Vagina (tissue), 2 donors: ENCODE results near the gene FAM50B. TPM values are rescaled to one million over a fixed set of nuclear protein-coding genes. Genes with fewer than 3 reads are reported as not detected.

ENCODE experiments used
- DNase-seq, 2 donors: peaks; one replicate each; pipeline ENCODE4 v3.0.0-alpha.2; 2017; ENCODE audit errors: extremely low spot score in 2 of 2
- H3K27ac ChIP-seq: fragments of 200-600 bp; sonication (generic); one replicate; pipeline ENCODE4 v1.5.1; 2019
- H3K27me3 ChIP-seq: fragments of 200-600 bp; sonication (generic); one replicate; pipeline ENCODE4 v1.5.1; 2019
- H3K36me3 ChIP-seq, 2 donors: fragments of 200-600 bp; sonication (generic); one replicate each; pipeline ENCODE4 v1.5.1; 2017 to 2019
- H3K4me1 ChIP-seq: fragments of 200-600 bp; sonication (generic); one replicate; pipeline ENCODE4 v1.5.1; 2019
- H3K4me3 ChIP-seq, 2 donors: fragments of 200-600 bp; sonication (generic); 1 replicate in 1 of 2; 2 replicates in 1 of 2; pipeline ENCODE4 v1.5.1; 2016 to 2019
- H3K9me3 ChIP-seq: fragments of 200-600 bp; sonication (generic); one replicate; pipeline ENCODE4 v1.5.1; 2019
- POLR2A ChIP-seq, 2 donors: fragments of 450-650 bp; IDR thresholded peaks; one replicate each; pipeline ENCODE4 v1.6.1; 2017; ENCODE audit warnings: antibody characterized with exemption in 2 of 2, mild to moderate bottlenecking in 2 of 2, moderate library complexity in 2 of 2
- POLR2AphosphoS5 ChIP-seq, 2 donors: sonication (generic); formaldehyde crosslinking; IDR thresholded peaks; one replicate each; pipeline ENCODE4 v1.9.0; 2017; ENCODE audit warnings: antibody characterized with exemption in 2 of 2, mild to moderate bottlenecking in 2 of 2, low read depth in 1 of 2; ENCODE audit not compliant: insufficient read depth in 1 of 2
- intact Hi-C: fragments of 100-400 bp; cut with DNase I; formaldehyde crosslinking; loops from one replicate; pipeline ENCODE4 v1.15.1; 2023
- total RNA-seq: library from RNA; depleted of rRNA; stranded (reverse); fragments of >200 nt; gene quantifications from one replicate; pipeline ENCODE4 v1.2.3, GENCODE V29; 2016
- TF ChIP-seq, protein P1 (sequence below), 3 experiments: fragments of 450-650 bp in 2 of 3; fragments of 200-600 bp in 1 of 3; sonication (generic) in 1 of 3; IDR thresholded peaks; one replicate each; pipeline ENCODE4 v1.5.1; 2017 to 2019; ENCODE audit warnings: antibody characterized with exemption in 3 of 3, mild to moderate bottlenecking in 2 of 3, moderate library complexity in 2 of 3

The FAM50B gene
- total RNA-seq, 1 donor from 2014 or later, result 4.9 TPM

DNA sequence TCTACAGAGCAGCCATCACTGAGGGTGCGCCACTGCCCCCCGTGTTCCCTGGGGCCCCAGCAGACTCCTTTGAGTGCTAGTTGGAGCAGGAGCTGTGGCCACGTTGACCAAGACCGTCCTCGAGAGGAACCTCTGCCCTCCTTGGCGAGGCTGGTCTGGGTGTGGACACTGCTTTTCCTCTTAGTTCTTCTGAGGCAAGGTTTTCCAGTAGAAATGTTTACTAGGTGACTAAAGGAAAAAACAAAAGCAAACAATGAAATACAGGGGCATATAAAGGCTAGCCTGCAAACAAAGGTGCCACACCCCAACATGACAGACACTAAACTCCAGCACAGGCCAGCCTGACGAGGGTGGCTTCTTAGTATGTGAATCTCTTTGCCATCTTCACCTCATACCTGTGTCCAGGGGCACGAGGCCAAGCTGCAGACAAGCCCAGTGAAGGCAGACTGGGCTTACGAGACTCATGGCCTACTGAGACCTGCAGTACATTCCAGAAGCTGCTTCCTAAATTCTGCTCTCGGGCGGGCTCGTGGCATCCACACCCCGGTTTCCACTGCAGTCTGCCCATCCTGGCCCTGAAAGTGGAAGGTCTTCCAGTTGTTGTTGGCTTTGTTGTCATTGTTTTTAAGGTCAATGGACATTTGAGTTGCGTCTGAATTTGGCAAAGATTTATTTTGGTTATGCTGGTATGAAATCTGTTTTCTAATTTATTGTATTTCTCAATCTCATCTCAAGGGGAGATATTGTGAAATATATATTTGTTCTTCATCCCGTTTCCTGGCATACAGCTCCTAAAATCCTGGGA lies 39.2 kb downstream of the FAM50B start:
- TF ChIP-seq, protein P1, sequence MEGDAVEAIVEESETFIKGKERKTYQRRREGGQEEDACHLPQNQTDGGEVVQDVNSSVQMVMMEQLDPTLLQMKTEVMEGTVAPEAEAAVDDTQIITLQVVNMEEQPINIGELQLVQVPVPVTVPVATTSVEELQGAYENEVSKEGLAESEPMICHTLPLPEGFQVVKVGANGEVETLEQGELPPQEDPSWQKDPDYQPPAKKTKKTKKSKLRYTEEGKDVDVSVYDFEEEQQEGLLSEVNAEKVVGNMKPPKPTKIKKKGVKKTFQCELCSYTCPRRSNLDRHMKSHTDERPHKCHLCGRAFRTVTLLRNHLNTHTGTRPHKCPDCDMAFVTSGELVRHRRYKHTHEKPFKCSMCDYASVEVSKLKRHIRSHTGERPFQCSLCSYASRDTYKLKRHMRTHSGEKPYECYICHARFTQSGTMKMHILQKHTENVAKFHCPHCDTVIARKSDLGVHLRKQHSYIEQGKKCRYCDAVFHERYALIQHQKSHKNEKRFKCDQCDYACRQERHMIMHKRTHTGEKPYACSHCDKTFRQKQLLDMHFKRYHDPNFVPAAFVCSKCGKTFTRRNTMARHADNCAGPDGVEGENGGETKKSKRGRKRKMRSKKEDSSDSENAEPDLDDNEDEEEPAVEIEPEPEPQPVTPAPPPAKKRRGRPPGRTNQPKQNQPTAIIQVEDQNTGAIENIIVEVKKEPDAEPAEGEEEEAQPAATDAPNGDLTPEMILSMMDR (IDR thresholded peaks at IDR 0.05), result no peak
- TF ChIP-seq POLR2A (IDR thresholded peaks at IDR 0.05) (no peak), POLR2AphosphoS5 (IDR thresholded peaks at IDR 0.05; ENCODE audit: insufficient read depth in 1 of 2, low read depth in 1 of 2) (peak in 1 of 2 donors; percentile 47)
- intact Hi-C loops, result loop anchor here (10.0 kb wide), 1 partner anchor 144 kb away; no protein-coding TSS in a partner anchor
- Histone ChIP-seq H3K27me3 (no peaks in the 10 kb centered on the region), H3K36me3 (no peaks in the 10 kb centered on the region), H3K4me1 (peaks cover 31% of the 10 kb centered on the region), H3K4me3 (no peak overlapping the region), H3K9me3 (no peaks in the 10 kb centered on the region), H3K27ac (peak overlapping the region; percentile 44)
- no peak for DNase-seq

DNA sequence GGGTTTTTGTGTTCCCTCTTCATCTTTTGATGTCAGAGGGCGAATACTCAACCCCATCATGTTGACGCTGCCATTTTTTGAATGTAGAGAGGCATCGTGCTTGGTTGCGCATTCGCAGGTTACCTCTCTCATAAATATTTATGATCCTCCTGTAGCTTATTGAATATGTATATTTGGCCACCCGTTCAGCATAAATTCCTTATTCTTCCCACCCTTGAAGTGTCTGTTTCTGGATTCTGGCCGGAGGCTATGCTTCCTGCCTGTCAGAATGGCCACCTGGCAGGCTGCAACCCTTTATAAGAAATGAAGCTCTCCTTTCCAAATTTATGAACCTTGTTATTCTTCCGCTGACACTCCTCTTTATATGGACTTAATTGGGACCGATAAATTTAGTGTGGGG lies 40.9 kb downstream of the FAM50B start:
- H3K27ac ChIP-seq, result no peak overlapping the region
- no peaks in the 10 kb centered on the region for H3K36me3 ChIP-seq
- no peak for DNase-seq
- H3K27me3 ChIP-seq, result no peaks in the 10 kb centered on the region
- peaks cover 18% of the 10 kb centered on the region for H3K4me1 ChIP-seq
- no peaks in the 10 kb centered on the region for H3K9me3 ChIP-seq
- intact Hi-C loops, result no loop called here
- no peak for TF ChIP-seq POLR2A (IDR thresholded peaks at IDR 0.05)
- no peak for TF ChIP-seq POLR2AphosphoS5 (IDR thresholded peaks at IDR 0.05; ENCODE audit: insufficient read depth in 1 of 2, low read depth in 1 of 2)
- TF ChIP-seq, protein P1 (IDR thresholded peaks at IDR 0.05), result no peak
- H3K4me3 ChIP-seq, result no peak overlapping the region

DNA sequence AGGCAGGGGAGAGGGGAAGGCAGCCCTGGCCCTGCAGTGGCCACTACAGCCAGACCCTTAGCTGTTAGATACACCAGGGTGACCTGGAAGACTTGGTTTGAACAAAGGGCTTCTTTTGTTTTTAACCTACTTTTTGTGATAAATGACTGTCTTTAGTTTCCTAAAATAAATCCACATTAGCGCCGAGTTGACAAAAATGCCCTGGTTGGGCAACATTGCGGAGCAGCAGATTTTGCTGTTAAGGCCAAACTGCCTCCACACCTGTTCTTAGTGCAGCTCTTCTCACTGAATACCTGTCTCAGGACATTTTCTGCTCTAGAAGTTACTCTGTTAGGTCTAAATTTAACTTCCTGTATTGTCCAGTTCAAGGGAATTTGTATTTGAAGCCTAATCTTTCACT lies 42.7 kb downstream of the FAM50B start:
- TF ChIP-seq POLR2A (IDR thresholded peaks at IDR 0.05) (no peak), POLR2AphosphoS5 (IDR thresholded peaks at IDR 0.05; ENCODE audit: insufficient read depth in 1 of 2, low read depth in 1 of 2) (no peak)
- TF ChIP-seq, protein P1 (IDR thresholded peaks at IDR 0.05), result no peak
- intact Hi-C loops, result no loop called here
- Histone ChIP-seq H3K27me3 (no peaks in the 10 kb centered on the region), H3K27ac (no peak overlapping the region), H3K4me3 (no peak overlapping the region), H3K4me1 (peaks cover 18% of the 10 kb centered on the region), H3K9me3 (no peaks in the 10 kb centered on the region), H3K36me3 (no peaks in the 10 kb centered on the region)
- no peak for DNase-seq

DNA sequence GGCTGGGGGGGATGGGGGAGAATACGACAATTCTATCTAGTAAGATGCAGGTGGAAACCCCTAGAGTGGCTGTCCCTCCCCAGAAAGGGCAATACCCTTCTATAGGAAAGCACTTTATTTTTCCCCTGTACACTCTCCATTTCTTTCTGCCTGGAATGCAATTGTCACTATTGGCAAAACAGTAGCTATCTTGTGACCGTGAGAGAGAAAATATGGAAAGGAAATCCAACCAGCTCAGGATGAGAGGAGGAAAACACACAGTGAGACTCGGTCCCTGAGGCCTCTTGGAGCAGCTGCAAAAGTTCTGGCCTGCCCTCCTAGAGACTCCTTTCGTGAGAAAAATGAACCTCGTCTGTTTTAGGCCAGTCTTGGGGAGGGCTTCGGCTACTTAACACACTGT lies 43.4 kb downstream of the FAM50B start:
- intact Hi-C loops, result no loop called here
- no peak overlapping the region for H3K27ac ChIP-seq
- DNase-seq, result no peak

More for the DNA sequence above, 43.4 kb downstream of the FAM50B start:
- TF ChIP-seq, protein P1 (IDR thresholded peaks at IDR 0.05), result no peak
- TF ChIP-seq POLR2AphosphoS5 (IDR thresholded peaks at IDR 0.05; ENCODE audit: insufficient read depth in 1 of 2, low read depth in 1 of 2), result no peak
- no peak for TF ChIP-seq POLR2A (IDR thresholded peaks at IDR 0.05)
- H3K36me3 ChIP-seq, result no peaks in the 10 kb centered on the region
- peaks cover 12% of the 10 kb centered on the region for H3K4me1 ChIP-seq
- no peak overlapping the region for H3K4me3 ChIP-seq
- no peaks in the 10 kb centered on the region for H3K9me3 ChIP-seq
- no peaks in the 10 kb centered on the region for H3K27me3 ChIP-seq
